Body of pancreas (tissue), 4 donors: ENCODE measurements around the gene POLR1E.

ENCODE experiments used
- POLR2A ChIP-seq, 3 donors: fragments of 450-650 bp; IDR thresholded peaks; one replicate each; pipeline ENCODE4 v1.6.1; 2016; ENCODE audit warnings: antibody characterized with exemption in 3 of 3, mild to moderate bottlenecking in 2 of 3
- TF ChIP-seq, protein P1 (sequence below), 7 experiments: fragments of 450-650 bp in 4 of 7; fragments of 200-600 bp in 3 of 7; sonication (generic) in 3 of 7; IDR thresholded peaks; one replicate each; pipeline ENCODE4 v1.5.1; 2016 to 2019; ENCODE audit warnings: antibody characterized with exemption in 7 of 7

DNA sequence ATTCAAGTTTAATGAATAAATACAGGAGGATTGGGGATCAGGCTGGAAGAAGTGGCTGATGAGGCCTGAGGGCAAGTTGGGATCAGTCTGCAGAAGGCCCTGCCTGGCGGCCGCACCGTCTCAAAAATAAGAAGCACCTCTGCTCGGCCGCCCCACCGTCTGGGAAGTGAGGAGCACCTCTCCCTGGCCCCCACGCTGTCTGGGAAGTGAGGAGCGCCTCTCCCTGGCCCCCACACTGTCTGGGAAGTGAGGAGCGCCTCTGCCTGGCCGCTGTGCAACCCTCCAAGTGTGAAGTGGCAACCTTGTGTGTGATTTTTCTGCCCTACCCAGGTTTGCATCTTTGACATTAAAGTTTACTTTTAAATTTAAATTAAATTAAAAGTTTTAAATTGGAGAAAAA is 35.4 kb downstream of the POLR1E start:
- TF ChIP-seq, protein P1, sequence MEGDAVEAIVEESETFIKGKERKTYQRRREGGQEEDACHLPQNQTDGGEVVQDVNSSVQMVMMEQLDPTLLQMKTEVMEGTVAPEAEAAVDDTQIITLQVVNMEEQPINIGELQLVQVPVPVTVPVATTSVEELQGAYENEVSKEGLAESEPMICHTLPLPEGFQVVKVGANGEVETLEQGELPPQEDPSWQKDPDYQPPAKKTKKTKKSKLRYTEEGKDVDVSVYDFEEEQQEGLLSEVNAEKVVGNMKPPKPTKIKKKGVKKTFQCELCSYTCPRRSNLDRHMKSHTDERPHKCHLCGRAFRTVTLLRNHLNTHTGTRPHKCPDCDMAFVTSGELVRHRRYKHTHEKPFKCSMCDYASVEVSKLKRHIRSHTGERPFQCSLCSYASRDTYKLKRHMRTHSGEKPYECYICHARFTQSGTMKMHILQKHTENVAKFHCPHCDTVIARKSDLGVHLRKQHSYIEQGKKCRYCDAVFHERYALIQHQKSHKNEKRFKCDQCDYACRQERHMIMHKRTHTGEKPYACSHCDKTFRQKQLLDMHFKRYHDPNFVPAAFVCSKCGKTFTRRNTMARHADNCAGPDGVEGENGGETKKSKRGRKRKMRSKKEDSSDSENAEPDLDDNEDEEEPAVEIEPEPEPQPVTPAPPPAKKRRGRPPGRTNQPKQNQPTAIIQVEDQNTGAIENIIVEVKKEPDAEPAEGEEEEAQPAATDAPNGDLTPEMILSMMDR (IDR thresholded peaks at IDR 0.05): no peak
- TF ChIP-seq POLR2A (IDR thresholded peaks at IDR 0.05): no peak
